Stimulated activated CD8-positive, alpha-beta memory T cell treated with anti-CD3 and anti-CD28 coated beads, Interleukin-7, amount 100 ng/mL, for 24 hours (primary cell): ENCODE results near the gene SLCO4A1.

ENCODE experiments used
- DNase-seq: peaks from one replicate; pipeline ENCODE4 v3.0.0-alpha.2; 2020; ENCODE audit warnings: low read depth

The SLCO4A1 gene

GRCh38 chr20:62688083-62688482 is 45.8 kb downstream of the SLCO4A1 start:
- DNase-seq: no peak

- DNase-seq: no peak
Observed at GRCh38 chr20:62688855-62689460, 46.7 kb downstream of the SLCO4A1 start.

GRCh38 chr20:62689861-62690260 is 47.6 kb downstream of the SLCO4A1 start:
- DNase-seq: no peak

GRCh38 chr20:62690261-62690820 is 48.0 kb downstream of the SLCO4A1 start:
- DNase-seq: no peak

- DNase-seq: no peak
Observed at GRCh38 chr20:62691487-62691886, 49.2 kb downstream of the SLCO4A1 start.

- no peak for DNase-seq
Observed at GRCh38 chr20:62692176-62692575, 49.9 kb downstream of the SLCO4A1 start.

GRCh38 chr20:62692801-62693523 is 50.7 kb downstream of the SLCO4A1 start:
- DNase-seq: no peak

GRCh38 chr20:62693524-62693922 is 51.2 kb downstream of the SLCO4A1 start:
- DNase-seq: no peak

- DNase-seq: no peak
Observed at GRCh38 chr20:62694106-62694505, 51.8 kb downstream of the SLCO4A1 start.

- DNase-seq: no peak
Observed at GRCh38 chr20:62694868-62695267, 52.6 kb downstream of the SLCO4A1 start.

GRCh38 chr20:62695448-62696414 is 53.4 kb downstream of the SLCO4A1 start:
- no peak for DNase-seq

GRCh38 chr20:62696434-62696957 is 54.2 kb downstream of the SLCO4A1 start:
- no peak for DNase-seq

GRCh38 chr20:62696989-62697388 is 54.7 kb downstream of the SLCO4A1 start:
- DNase-seq: no peak

- no peak for DNase-seq
Observed at GRCh38 chr20:62697468-62697912, 55.2 kb downstream of the SLCO4A1 start.

- no peak for DNase-seq
Observed at GRCh38 chr20:62698231-62698630, 55.9 kb downstream of the SLCO4A1 start.

- DNase-seq: no peak
Observed at GRCh38 chr20:62699296-62699695, 57.0 kb downstream of the SLCO4A1 start.

GRCh38 chr20:62699741-62700140 is 57.4 kb downstream of the SLCO4A1 start:
- no peak for DNase-seq

- DNase-seq: no peak
Observed at GRCh38 chr20:62700261-62700930, 58.1 kb downstream of the SLCO4A1 start.

- DNase-seq: no peak
Observed at GRCh38 chr20:62701161-62702012, 59.1 kb downstream of the SLCO4A1 start.

GRCh38 chr20:62702013-62702300 is 59.7 kb downstream of the SLCO4A1 start:
- no peak for DNase-seq
